Measurements from ENCODE around the gene FANCC. TPM values are rescaled to one million over a fixed set of nuclear protein-coding genes. Genes with fewer than 3 reads are reported as not detected.

The FANCC gene
- total and polyA plus RNA-seq, 2 experiments from 2014 or later, result 13.1 to 15.6 TPM

DNA sequence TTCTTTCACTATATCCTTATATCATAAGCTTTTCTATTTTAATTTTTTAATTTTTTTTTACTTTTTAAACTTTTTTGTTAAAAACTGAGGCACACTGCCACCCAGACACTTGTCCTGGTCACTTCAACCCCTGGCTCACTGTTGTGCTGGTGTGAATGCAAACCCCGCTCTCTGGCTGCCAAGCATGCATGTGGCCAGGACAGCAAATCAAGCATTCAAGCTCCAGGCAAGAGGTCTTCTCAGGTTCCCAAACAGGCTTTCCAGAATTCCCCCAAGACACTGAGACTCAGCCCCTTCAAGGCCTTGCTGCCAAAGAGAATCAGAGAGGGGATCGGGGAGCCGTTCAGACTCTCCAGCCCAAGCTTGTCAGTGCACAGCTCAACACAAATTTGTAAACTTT is 139.9 kb downstream of the FANCC start:
- Histone ChIP-seq H3K4me2 (no peak overlapping the region), H3K27me3 (no peaks in the 10 kb centered on the region), H4K20me1 (ENCODE audit: insufficient read depth, poor library complexity, severe bottlenecking) (no peaks in the 10 kb centered on the region), H3K4me1 (ENCODE audit: insufficient read depth) (no peaks in the 10 kb centered on the region), H3K79me2 (no peaks in the 10 kb centered on the region), H3K27ac (no peak overlapping the region), H3K4me3 (no peak overlapping the region), H3K9me3 (ENCODE audit: low read depth) (no peaks in the 10 kb centered on the region), H3K9me2 (replicated peaks; ENCODE audit: insufficient read depth) (no peaks in the 10 kb centered on the region), H3K36me3 (replicated peaks; ENCODE audit: insufficient read depth, low read depth) (no peaks in the 10 kb centered on the region), H2AFZ (no peak overlapping the region)
- no peak for DNase-seq (ENCODE audit: low spot score)
- WGBS (ENCODE audit: low lambda C conversion rate, missing lambda C conversion rate), result 94% methylated on average over 3 of the region's 3 CpGs
- no peak for TF ChIP-seq EZH2 (IDR thresholded peaks at IDR 0.05; ENCODE audit: borderline replicate concordance)

DNA sequence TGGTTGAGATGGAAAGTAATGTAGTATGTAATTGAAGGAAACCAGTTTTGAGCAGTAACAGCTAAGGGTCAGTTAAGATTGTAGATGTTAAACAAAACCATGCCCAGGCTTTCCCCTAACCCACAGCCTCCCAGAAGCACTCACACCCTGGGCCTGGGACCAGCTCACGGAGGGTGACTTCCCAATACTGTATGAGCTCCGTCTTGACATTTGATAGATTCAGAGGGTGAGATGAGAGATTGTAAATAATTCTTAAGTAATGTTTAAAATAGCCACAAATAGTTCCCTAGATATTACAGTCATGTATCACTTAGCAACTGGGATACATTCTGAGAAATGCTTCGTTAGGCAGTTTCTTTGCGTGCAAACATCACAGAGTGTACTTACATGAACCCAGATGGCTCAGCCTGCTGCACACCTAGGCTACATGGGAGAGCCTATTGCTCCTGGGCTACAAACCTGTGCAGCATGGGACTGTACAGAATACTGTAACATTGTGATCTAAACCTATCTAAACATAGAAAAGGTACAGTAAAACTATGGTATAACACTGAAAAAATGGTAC is 140.7 kb downstream of the FANCC start:
- no peaks in the 10 kb centered on the region for H3K79me2 ChIP-seq
- no peak for DNase-seq (ENCODE audit: low spot score)
- no peaks in the 10 kb centered on the region for H4K20me1 ChIP-seq (ENCODE audit: insufficient read depth, poor library complexity, severe bottlenecking)
- H3K27me3 ChIP-seq, result no peaks in the 10 kb centered on the region
- H3K4me1 ChIP-seq (ENCODE audit: insufficient read depth), result no peaks in the 10 kb centered on the region
- no peaks in the 10 kb centered on the region for H3K9me2 ChIP-seq (replicated peaks; ENCODE audit: insufficient read depth)
- H3K9me3 ChIP-seq (ENCODE audit: low read depth), result no peaks in the 10 kb centered on the region
- H3K36me3 ChIP-seq (replicated peaks; ENCODE audit: insufficient read depth, low read depth), result no peaks in the 10 kb centered on the region
- H3K27ac ChIP-seq, result no peak overlapping the region
- TF ChIP-seq EZH2phosphoT487 (IDR thresholded peaks at IDR 0.05; ENCODE audit: low read depth, severe bottlenecking, unreplicated experiment) (no peak), EZH2 (IDR thresholded peaks at IDR 0.05; ENCODE audit: borderline replicate concordance) (no peak)
- TF ChIP-seq, protein P1, sequence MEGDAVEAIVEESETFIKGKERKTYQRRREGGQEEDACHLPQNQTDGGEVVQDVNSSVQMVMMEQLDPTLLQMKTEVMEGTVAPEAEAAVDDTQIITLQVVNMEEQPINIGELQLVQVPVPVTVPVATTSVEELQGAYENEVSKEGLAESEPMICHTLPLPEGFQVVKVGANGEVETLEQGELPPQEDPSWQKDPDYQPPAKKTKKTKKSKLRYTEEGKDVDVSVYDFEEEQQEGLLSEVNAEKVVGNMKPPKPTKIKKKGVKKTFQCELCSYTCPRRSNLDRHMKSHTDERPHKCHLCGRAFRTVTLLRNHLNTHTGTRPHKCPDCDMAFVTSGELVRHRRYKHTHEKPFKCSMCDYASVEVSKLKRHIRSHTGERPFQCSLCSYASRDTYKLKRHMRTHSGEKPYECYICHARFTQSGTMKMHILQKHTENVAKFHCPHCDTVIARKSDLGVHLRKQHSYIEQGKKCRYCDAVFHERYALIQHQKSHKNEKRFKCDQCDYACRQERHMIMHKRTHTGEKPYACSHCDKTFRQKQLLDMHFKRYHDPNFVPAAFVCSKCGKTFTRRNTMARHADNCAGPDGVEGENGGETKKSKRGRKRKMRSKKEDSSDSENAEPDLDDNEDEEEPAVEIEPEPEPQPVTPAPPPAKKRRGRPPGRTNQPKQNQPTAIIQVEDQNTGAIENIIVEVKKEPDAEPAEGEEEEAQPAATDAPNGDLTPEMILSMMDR (IDR thresholded peaks at IDR 0.05; ENCODE audit: poor library complexity), result no peak
- WGBS (ENCODE audit: low lambda C conversion rate, missing lambda C conversion rate), result 95% methylated on average over 4 of the region's 4 CpGs
- no peak overlapping the region for H2AFZ ChIP-seq
- no peak overlapping the region for H3K4me2 ChIP-seq
- no peak overlapping the region for H3K4me3 ChIP-seq

DNA sequence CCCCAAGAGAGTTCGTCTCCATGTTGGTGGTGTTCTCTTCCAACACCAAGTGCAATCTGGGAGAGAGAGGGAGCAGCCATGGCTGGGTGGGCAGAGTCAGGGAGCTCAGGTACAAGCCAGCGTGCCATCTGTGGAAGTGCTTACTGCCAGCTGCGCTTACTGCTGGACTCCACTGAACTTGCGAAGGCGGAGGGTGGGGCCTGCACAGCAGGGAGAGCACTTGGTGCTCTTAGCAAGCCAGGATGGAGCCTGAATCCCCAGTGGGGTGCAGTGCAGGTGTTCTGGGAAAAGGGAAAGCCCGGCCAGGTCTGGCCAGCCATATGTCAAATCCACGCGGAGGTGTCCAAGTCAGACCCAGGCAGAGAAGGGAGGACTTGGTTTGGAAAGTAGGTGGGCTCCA is 142.0 kb downstream of the FANCC start:
- no peaks in the 10 kb centered on the region for H3K27me3 ChIP-seq
- peaks cover 10% of the 10 kb centered on the region for H3K4me1 ChIP-seq (ENCODE audit: insufficient read depth)
- TF ChIP-seq EZH2 (IDR thresholded peaks at IDR 0.05; ENCODE audit: borderline replicate concordance) (no peak), EZH2phosphoT487 (IDR thresholded peaks at IDR 0.05; ENCODE audit: low read depth, severe bottlenecking, unreplicated experiment) (no peak)
- TF ChIP-seq, protein P1 (IDR thresholded peaks at IDR 0.05; ENCODE audit: poor library complexity), result no peak
- no peak overlapping the region for H2AFZ ChIP-seq
- H4K20me1 ChIP-seq (ENCODE audit: insufficient read depth, poor library complexity, severe bottlenecking), result no peaks in the 10 kb centered on the region
- no peak overlapping the region for H3K4me3 ChIP-seq
- no peak for DNase-seq (ENCODE audit: low spot score)
- whole genome bisulfite sequencing (ENCODE audit: low lambda C conversion rate, missing lambda C conversion rate), result 91% methylated on average over 8 of the region's 8 CpGs
- H3K9me3 ChIP-seq (ENCODE audit: low read depth), result no peaks in the 10 kb centered on the region
- H3K27ac ChIP-seq, result no peak overlapping the region
- H3K79me2 ChIP-seq, result no peaks in the 10 kb centered on the region
- no peaks in the 10 kb centered on the region for H3K36me3 ChIP-seq (replicated peaks; ENCODE audit: insufficient read depth, low read depth)
- no peak overlapping the region for H3K4me2 ChIP-seq
- H3K9me2 ChIP-seq (replicated peaks; ENCODE audit: insufficient read depth), result no peaks in the 10 kb centered on the region

DNA sequence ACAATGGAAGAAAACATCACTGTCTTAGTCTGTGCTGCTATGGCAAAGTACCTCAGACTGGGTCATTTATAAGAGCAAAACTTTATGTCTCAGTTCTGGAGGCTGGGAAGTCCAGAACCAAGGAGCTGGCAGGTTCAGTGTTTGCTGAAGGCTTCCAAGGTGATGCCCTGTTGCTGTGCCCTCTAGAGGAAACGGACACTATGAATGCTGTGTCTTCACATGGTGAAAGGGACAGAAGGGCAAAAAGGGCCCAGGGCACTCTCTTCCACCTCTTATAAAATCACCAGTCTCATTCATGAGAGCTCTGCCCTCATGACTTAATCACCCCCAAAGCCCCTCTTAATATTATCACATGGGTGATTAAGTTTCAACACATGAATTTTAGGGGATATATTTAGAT is 143.5 kb downstream of the FANCC start:
- H3K79me2 ChIP-seq, result no peaks in the 10 kb centered on the region
- H3K4me3 ChIP-seq, result no peak overlapping the region
- H3K9me2 ChIP-seq (replicated peaks; ENCODE audit: insufficient read depth), result no peaks in the 10 kb centered on the region
- no peak overlapping the region for H2AFZ ChIP-seq
- no peak overlapping the region for H3K27ac ChIP-seq
- peaks cover 15% of the 10 kb centered on the region for H3K4me1 ChIP-seq (ENCODE audit: insufficient read depth)
- H3K4me2 ChIP-seq, result no peak overlapping the region
- DNase-seq (ENCODE audit: low spot score), result no peak
- TF ChIP-seq, protein P1 (IDR thresholded peaks at IDR 0.05; ENCODE audit: poor library complexity), result no peak
- TF ChIP-seq EZH2phosphoT487 (IDR thresholded peaks at IDR 0.05; ENCODE audit: low read depth, severe bottlenecking, unreplicated experiment) (no peak), EZH2 (IDR thresholded peaks at IDR 0.05; ENCODE audit: borderline replicate concordance) (no peak)
- no peaks in the 10 kb centered on the region for H3K9me3 ChIP-seq (ENCODE audit: low read depth)
- WGBS (ENCODE audit: low lambda C conversion rate, missing lambda C conversion rate), result 92% methylated on average over 1 of the region's 1 CpG
- H4K20me1 ChIP-seq (ENCODE audit: insufficient read depth, poor library complexity, severe bottlenecking), result no peaks in the 10 kb centered on the region
- H3K27me3 ChIP-seq, result no peaks in the 10 kb centered on the region
- no peaks in the 10 kb centered on the region for H3K36me3 ChIP-seq (replicated peaks; ENCODE audit: insufficient read depth, low read depth)
